Right lobe of liver (tissue), 6 donors: ENCODE data around the gene GPR4. TPM values are rescaled to one million over a fixed set of nuclear protein-coding genes. Genes with fewer than 3 reads are reported as not detected.
A peak's percentile ranks its signal among the peaks of the same experiment; 100 is the strongest.

Experiments
- ATAC-seq, 4 donors: fragments of 200-7000 bp; cut with Tn5 transposase; one replicate each; pipeline ENCODE4 v1.9.1; 2020; ENCODE audit warnings: mild to moderate bottlenecking in 4 of 4, moderate library complexity in 4 of 4
- DNase-seq, 3 donors: peaks; one replicate each; pipeline ENCODE4 v3.0.0-alpha.2; 2020
- H3K27ac ChIP-seq, 3 donors: fragments of 200-600 bp; one replicate each; pipeline ENCODE4 v1.8.0; 2022
- H3K27me3 ChIP-seq, 2 donors: fragments of 200-600 bp; one replicate each; pipeline ENCODE4 v1.8.0; 2022
- H3K36me3 ChIP-seq, 4 donors: fragments of 200-600 bp; sonication (generic) in 1 of 4; one replicate each; pipeline versions ENCODE4 v1.5.1 to v1.8.0; 2017 to 2022; ENCODE audit warnings: control low read depth in 1 of 4
- H3K4me1 ChIP-seq, 4 donors: fragments of 200-600 bp; sonication (generic) in 1 of 4; one replicate each; pipeline versions ENCODE4 v1.5.1 to v1.8.0; 2017 to 2022; ENCODE audit warnings: control low read depth in 1 of 4
- H3K4me3 ChIP-seq, 3 donors: fragments of 200-600 bp; one replicate each; pipeline ENCODE4 v1.8.0; 2022
- H3K9me3 ChIP-seq, 4 donors: fragments of 200-600 bp; sonication (generic) in 1 of 4; one replicate each; pipeline versions ENCODE4 v1.5.1 to v1.8.0; 2017 to 2022; ENCODE audit warnings: control low read depth in 1 of 4
- POLR2A ChIP-seq: fragments of 450-650 bp; IDR thresholded peaks from one replicate; pipeline ENCODE4 v1.6.1; 2017; ENCODE audit warnings: antibody characterized with exemption, mild to moderate bottlenecking
- whole genome bisulfite sequencing: methylation state at CpG from one replicate; pipeline ENCODE4 v1.1.6; 2018; ENCODE audit warnings: low coverage, low lambda C conversion rate; ENCODE audit not compliant: insufficient coverage; ENCODE audit errors: missing lambda C conversion rate; 5-methylcytosine and 5-hydroxymethylcytosine counted together
- intact Hi-C, 2 donors: fragments of 100-400 bp; cut with DNase I; formaldehyde crosslinking; loops; one replicate each; pipeline versions ENCODE4 v1.11.2 to v1.14.1; 2022
- total RNA-seq, 6 experiments: library from RNA; depleted of rRNA in 2 of 6; stranded (reverse); fragments of >200 nt in 2 of 6; fragmentation: NEBNext Ultra II Directional in 3 of 6; extraction: Animal tissue kit (Norgen Biotek cat#: 25700) in 3 of 6; gene quantifications; one replicate each; pipeline versions ENCODE4 v1.1.0 to v1.2.4, GENCODE V29; 2016 to 2023
- TF ChIP-seq, protein P1 (sequence below), 4 donors: fragments of 200-600 bp in 3 of 4; fragments of 450-650 bp in 1 of 4; IDR thresholded peaks; one replicate each; pipeline versions ENCODE4 v1.5.1 to v1.8.0; 2016 to 2022; ENCODE audit warnings: antibody characterized with exemption in 4 of 4, mild to moderate bottlenecking in 2 of 4
- donor health status: DM: no; HTN: yes; CAD: no.
- donor health status: DM: no; HTN: no; CAD: no.
- donor health status: DM: no; HTN: no; CAD: no.
- donor health status: DM: no; HTN: yes; CAD: no.
- donor health status: DM: no; HTN: yes; CAD: no.

GPR4 gene
- total RNA-seq, 6 experiments from 2014 or later: 0.83 to 3.1 (median 1.3) TPM

GRCh38 chr19:45575216-45575615 lies 26.8 kb downstream of the GPR4 start:
- H3K4me3 ChIP-seq: no peak overlapping the region
- no peaks in the 10 kb centered on the region for H3K27me3 ChIP-seq
- peak in 1 of 4 donors; percentile 5 for ATAC-seq
- H3K9me3 ChIP-seq: no peaks in the 10 kb centered on the region
- intact Hi-C loops: loop anchor here in 1 of 2 donors (10.0 kb wide), 1 partner anchor 50 kb away; no protein-coding TSS in a partner anchor
- DNase-seq: no peak
- 68% methylated on average over 4 of the region's 5 CpGs for WGBS
- H3K4me1 ChIP-seq: peaks cover 0 to 35% (median 8%) of the 10 kb centered on the region in 4 donors
- H3K36me3 ChIP-seq: no peaks in the 10 kb centered on the region
- TF ChIP-seq, protein P1, sequence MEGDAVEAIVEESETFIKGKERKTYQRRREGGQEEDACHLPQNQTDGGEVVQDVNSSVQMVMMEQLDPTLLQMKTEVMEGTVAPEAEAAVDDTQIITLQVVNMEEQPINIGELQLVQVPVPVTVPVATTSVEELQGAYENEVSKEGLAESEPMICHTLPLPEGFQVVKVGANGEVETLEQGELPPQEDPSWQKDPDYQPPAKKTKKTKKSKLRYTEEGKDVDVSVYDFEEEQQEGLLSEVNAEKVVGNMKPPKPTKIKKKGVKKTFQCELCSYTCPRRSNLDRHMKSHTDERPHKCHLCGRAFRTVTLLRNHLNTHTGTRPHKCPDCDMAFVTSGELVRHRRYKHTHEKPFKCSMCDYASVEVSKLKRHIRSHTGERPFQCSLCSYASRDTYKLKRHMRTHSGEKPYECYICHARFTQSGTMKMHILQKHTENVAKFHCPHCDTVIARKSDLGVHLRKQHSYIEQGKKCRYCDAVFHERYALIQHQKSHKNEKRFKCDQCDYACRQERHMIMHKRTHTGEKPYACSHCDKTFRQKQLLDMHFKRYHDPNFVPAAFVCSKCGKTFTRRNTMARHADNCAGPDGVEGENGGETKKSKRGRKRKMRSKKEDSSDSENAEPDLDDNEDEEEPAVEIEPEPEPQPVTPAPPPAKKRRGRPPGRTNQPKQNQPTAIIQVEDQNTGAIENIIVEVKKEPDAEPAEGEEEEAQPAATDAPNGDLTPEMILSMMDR (IDR thresholded peaks at IDR 0.05): no peak
- no peak for TF ChIP-seq POLR2A
- no peak overlapping the region for H3K27ac ChIP-seq

DNA sequence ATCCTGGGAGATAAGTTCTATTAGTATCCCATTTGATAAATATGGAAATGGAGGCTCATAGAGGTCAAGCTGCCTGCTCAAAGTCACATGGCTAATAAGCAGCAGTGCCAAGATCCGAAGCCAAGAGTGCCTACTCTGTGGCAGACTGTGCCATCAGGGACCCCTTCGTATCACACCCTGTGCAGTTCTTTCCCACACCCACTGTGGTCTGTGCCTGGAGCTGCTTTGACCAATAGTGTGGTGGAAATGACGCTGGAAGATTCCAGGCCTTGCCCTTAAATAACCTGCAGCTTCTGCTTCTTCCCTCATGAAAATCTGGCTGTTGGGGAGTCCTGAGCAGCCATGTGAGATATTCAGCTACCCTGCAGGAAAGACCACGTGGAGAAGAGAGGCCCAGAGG lies 27.5 kb downstream of the GPR4 start:
- no peak overlapping the region for H3K4me3 ChIP-seq
- H3K27ac ChIP-seq: no peak overlapping the region
- H3K27me3 ChIP-seq: no peaks in the 10 kb centered on the region
- no peaks in the 10 kb centered on the region for H3K9me3 ChIP-seq
- no peak for TF ChIP-seq POLR2A
- TF ChIP-seq, protein P1 (IDR thresholded peaks at IDR 0.05): no peak
- intact Hi-C loops: loop anchor here in 1 of 2 donors (10.0 kb wide), 1 partner anchor 50 kb away; no protein-coding TSS in a partner anchor
- H3K4me1 ChIP-seq: peaks cover 0 to 38% (median 8%) of the 10 kb centered on the region in 4 donors
- 63% methylated on average over 1 of the region's 4 CpGs for WGBS
- no peaks in the 10 kb centered on the region for H3K36me3 ChIP-seq
- ATAC-seq (no peak), DNase-seq (no peak)

GRCh38 chr19:45571457-45572220 lies 30.4 kb downstream of the GPR4 start:
- Histone ChIP-seq H3K27me3 (no peaks in the 10 kb centered on the region), H3K4me1 (peaks cover 0 to 26% (median 4%) of the 10 kb centered on the region in 4 donors), H3K36me3 (no peaks in the 10 kb centered on the region), H3K27ac (no peak overlapping the region), H3K4me3 (no peak overlapping the region), H3K9me3 (no peaks in the 10 kb centered on the region)
- DNase-seq (no peak), ATAC-seq (no peak)
- 88% methylated on average over 8 of the region's 8 CpGs for WGBS
- intact Hi-C loops: loop anchor here in 1 of 2 donors (10.0 kb wide), 1 partner anchor 47 kb away; no protein-coding TSS in a partner anchor
- TF ChIP-seq, protein P1 (IDR thresholded peaks at IDR 0.05): no peak
- no peak for TF ChIP-seq POLR2A

- intact Hi-C loops: loop anchor here (5.0 to 10.0 kb wide), 2 partner anchors 45 to 48 kb away; no protein-coding TSS in a partner anchor
Observed at GRCh38 chr19:45569619-45570421, 32.2 kb downstream of the GPR4 start.

More at GRCh38 chr19:45569619-45570421, 32.2 kb downstream of the GPR4 start:
- Histone ChIP-seq H3K9me3 (no peaks in the 10 kb centered on the region), H3K4me1 (peaks cover 0 to 15% (median 3%) of the 10 kb centered on the region in 4 donors), H3K27ac (peak overlapping the region in 2 of 3 donors; percentile 32 to 34), H3K4me3 (no peak overlapping the region), H3K36me3 (no peaks in the 10 kb centered on the region), H3K27me3 (no peaks in the 10 kb centered on the region)
- TF ChIP-seq, protein P1 (IDR thresholded peaks at IDR 0.05): peak; percentile 81 to 90 (median 86)
- TF ChIP-seq POLR2A: no peak
- 18% methylated on average over 9 of the region's 15 CpGs for whole genome bisulfite sequencing
- DNase-seq (peak; percentile 76 to 83 (median 82)), ATAC-seq (peak; percentile 92 to 99 (median 95))
